ENCODE data around the gene CENATAC.
"Not testable (repeated sequence)": the region's sequence is repeated elsewhere in the genome, so short reads cannot be mapped to it uniquely, and the experiment has no call there.

The CENATAC gene

DNA sequence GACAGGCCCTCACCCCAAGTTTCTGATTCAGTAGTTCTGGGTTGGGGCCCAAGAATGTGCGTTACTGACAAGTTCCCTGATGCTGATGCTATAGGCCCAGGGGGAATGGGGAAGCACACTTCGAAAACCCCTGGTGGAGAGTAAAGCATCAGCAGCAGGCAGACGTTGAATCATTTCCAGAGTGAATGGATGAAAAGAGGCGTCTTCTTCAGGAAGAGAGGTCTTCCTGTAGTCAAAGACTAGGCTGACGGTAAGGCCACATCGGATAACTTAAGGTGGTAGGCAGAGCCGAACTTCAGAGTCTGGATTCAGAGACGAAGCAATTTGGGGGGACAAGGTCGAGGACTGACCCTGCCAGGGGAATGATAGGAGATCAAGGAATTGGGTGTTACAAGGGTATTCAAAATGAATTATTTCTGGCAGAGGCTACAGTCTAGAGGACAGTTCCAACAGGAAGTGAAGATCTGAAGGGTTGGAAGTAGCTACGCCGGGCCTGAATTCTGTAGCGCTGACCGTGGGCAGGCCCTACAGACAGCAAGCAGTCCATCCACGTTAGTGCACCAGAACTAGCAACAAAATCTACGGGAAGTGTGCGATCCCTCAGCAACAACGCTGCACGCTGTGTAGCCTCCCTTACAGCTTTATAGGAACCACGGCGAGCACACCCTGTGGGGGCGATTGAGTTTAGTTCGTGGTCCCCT is 862 bp upstream of the CENATAC start:
- peak; percentile 62 for DNase-seq

DNA sequence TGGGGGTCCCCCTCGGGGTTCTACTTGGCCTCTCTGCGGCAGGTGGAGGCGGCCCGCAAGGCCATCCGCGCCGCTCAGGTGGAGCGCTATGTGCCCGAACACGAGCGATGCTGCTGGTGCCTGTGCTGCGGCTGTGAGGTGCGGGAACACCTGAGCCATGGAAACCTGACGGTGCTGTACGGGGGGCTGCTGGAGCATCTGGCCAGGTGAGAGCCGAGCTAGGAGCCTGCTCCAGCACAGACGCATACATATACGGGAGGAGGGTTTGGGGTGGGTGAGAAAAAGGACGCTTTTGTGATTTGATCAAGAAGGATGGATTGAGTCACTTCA is 415 bp downstream of the CENATAC start:
- peak; percentile 67 for DNase-seq

DNA sequence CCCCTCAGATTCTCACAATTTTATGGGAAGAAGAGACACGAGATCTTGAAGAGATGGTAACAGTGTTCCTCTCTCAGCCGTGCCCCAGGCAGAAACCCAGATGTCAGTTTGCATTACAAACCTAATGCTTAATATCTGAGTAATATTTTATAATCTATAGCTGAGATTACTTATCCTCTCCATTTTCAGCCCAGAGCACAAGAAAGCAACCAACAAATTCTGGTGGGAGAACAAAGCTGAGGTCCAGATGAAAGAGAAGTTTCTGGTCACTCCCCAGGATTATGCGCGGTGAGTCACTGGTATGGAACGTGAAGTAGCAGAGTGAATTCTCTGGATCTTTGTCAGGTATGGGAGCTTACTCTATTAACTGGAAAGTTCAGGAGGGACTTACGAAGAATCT is 884 bp downstream of the CENATAC start:
- DNase-seq, result peak; percentile 64

DNA sequence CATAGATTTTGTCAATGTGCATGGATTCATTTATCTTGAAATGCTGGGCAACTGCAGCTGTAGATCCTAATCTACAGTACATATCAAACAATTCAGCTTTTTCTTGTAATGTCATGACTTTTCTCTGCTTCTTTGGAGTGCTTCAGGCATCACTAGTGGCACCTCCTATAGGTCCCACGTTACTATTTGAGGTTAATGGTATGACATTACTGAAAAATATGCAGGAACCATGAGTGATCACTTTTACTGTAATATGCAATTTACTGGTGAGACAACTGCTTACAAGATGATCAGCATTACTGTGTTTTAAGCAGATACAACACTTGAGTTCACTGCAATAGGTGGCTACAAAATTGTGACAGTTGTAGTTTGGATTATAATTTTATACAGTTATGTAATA is 3.0 kb downstream of the CENATAC start:
- no peak for DNase-seq

DNA sequence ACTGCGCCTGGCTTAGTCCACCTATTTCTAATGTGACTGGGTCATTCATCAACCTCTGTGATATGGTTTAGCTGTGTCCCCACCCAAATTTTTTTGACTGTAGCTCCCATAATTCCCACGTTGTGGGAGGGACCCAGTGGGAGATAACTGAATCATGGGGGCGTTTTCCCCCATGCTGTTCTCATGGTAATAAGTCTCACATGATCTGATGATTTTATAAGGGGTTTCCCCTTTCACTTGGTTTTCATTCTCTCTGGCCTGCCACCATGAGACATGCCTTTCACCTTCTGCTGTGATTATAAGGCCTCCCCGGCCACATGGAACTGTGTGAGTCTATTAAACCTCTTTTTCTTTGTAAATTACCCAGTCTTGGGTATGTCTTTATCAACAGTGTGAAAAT is 8.7 kb downstream of the CENATAC start:
- DNase-seq, result no peak

DNA sequence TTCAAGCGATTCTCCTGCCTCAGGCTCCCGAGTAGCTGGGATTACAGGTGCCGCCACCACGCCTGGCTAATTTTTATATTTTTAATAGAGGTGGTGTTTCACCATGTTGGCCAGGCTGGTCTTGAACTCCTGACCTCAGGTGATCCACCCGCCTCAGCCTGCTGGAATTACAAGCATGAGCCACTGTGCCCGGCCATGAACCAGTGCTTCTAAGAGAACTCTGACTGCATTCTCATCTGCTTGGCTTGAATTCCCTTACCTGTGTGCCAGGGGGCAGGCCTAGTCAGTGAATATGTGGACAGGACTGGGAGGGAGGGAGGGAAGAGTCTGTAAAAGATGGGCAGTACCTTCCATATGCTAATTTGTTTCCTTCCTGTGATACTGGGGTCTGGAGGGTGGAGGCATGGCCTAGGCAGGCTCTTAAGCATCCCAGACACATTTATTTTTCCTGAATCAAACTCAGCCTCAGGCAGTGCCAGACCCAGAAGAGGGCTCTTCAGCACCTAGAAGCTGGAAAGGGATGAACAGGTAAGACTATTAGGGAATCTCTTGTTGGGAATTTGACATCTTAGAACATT is 13.6 kb downstream of the CENATAC start:
- DNase-seq, result no peak

DNA sequence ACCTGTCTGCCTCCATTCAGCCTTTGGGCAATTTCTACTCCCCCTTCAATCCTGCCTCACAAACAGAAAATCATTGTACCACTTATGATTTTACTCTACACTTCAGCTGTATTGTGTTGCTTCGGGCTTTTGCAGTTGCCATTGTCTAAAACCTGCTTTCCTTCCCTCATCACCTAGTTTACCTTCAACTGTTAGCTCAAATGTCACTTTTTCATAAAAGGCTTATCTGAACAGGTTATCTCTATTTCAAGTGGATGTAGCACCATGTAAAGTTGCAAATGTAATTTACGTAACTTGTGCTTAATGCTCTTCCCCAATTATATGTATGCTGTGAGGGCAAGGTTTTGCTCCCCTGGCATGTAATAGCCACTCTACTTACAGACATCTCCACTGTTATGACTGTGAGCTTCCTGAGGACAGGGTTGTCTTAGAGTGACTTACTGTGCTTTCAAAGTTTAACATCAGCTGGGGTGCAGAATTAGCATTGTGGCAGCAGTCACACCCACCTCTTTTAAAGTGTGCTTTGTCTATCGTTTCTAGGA is 14.8 kb downstream of the CENATAC start:
- no peak for DNase-seq

DNA sequence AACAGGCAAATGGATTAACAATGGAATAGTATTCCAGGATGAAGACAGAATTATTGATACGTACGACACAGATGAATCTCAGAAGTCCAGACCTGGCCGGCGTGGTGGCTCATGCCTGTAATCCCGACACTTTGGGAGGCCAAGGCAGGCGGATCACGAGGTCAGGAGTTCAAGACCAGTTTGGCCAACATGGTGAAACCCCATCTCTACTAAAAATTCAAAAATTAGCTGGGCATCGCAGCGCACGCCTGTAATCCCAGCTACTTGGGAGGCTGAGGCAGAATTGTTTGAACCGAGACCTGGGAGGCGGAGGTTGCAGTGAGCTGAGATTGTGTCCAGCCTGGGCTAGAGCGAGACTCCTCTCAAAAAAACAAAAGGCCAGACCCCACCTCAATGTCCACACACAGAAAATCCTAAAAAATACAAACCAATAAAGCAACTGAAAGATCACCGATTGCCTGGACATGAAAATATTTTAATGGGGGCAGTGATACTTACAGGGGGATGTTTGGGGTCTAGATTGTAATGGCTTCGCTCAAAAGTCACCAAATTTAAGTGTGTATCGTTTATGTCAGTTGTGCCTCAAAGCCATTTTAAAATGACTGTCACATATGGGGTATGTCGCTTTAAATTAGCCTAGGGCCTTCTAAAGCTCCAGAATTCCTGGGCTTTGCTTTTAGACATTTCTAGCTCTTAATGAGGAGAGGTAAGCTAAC is 16.4 kb downstream of the CENATAC start:
- no peak for DNase-seq

DNA sequence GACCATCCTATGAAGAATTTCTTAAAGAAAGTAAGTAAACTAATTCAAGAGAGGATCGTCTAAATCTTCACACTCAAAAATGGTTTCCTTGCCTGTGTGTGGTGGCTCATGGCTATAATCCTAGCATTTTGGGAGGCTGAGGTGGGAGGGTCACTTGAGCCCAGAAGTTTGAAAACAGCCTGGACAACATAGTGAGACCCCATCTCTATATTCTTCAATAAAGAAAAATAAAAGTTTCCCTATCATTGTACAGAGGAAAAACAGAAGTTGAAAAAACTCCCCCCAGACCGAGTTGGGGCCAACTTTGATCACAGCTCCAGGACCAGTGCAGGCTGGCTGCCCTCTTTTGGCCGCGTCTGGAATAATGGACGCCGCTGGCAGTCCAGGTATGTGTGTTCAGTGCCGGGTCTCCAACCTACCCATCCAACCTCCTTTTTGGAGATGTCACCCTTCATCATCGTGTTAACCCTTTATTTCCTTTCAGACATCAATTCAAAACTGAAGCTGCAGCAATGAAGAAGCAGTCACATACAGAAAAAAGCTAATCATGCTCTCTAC is 17.2 kb downstream of the CENATAC start:
- DNase-seq, result no peak

DNA sequence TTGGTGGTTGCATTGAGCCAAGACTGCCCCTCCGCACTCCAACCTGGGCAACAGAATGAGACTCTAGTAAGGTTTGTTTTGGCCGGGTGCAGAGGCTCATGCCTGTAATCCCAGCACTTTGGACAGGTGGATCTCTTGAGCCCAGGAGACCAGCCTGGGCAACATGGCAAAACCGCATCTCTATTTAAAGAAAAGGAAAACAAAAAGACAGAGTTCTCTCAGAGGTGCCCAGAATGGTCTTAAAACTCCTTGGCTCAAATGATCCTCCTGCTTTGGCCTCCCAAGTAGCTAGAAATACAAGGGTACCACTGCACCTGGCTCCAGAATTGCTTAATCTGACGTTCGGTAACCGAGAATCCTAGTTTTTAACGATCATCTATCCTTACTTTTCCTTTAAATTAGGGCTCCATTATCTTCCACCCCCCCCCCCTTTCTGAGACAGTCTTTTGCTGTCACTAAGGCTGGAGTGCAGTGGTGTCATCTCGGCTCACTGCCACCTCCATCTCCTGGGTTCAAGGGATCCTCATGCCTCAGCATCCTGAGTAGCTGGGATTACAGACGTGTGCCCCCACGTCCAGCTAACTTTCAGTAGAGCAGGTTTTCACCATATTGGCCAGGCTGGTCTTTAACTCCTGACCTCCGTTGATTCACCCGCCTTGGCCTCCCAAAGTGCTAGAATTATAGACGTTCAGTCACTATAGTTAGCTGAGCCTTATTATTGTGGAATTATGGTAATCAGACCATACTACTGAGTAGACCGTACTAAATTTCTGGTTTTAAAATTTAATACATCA is 18.5 kb downstream of the CENATAC start:
- DNase-seq, result no peak

DNA sequence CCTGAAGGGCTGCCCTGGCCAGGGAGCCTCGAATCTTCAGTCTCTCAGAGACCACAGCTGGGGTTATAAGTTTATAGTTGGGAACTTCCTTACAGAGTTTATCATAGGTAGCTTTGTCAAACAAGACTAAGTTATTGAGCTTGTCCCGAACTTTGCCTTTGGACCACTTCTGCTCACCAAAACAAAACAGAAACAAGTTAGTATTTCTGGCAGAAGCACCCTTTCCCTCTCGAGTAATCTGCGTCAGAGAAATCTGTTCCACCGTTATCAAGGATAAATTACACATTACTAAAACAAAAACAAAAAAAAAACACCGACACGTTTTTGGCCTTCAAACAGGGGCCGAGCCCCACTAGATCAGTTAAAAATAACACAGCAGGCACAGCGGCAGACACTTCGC is 19.4 kb downstream of the CENATAC start:
- DNase-seq, result not testable (repeated sequence)

DNA sequence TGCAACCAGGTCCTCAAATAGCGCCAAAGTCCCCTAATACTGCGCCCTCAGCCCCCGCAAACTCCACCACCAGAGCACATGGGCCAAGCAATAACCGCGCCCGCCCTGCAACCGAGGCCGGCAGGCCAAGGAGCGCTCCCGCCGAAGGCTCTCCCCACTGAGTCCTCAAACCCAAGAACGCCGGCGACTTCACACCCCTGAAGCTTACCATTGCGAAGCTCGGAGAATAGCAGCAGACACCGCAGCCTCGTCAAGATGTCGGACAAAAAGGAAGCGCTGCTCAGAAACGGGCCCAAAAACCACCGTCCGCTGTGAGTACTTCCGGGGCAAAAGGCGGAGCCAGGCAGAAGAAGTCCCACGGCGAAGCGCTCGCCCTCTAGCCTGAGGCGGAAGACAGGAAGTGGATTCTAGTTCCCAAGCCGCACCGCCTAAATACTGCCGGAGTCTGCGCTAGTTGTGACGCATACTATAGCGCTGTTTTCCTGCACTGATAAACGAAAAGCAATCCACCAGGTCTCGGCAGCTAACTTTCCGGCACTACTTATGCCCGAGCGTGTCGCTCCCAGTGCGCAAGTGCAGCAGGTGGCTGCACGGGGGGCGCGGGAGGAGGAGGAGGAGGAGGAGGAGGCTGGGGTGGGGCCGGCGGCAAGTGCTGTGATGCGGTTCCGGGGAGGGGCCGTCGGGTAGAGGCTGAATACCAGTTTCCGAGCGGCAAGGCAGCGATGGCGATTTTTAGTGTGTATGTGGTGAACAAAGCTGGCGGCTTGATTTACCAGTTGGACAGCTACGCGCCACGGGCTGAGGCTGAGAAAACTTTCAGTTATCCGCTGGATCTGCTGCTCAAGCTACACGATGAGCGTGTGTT is 20.4 kb downstream of the CENATAC start, which contains the start of the genes RPS25 and TRAPPC4:
Gene RPS25, minus strand, starts transcription at position 270 of the 865 bp plus-strand sequence. Its CDS starts 59 bp downstream, at position 211.
Gene TRAPPC4, plus strand, starts transcription at position 693 of the 865 bp plus-strand sequence. Its CDS starts 30 bp downstream, at position 723.
- peak; percentile 99 for DNase-seq

DNA sequence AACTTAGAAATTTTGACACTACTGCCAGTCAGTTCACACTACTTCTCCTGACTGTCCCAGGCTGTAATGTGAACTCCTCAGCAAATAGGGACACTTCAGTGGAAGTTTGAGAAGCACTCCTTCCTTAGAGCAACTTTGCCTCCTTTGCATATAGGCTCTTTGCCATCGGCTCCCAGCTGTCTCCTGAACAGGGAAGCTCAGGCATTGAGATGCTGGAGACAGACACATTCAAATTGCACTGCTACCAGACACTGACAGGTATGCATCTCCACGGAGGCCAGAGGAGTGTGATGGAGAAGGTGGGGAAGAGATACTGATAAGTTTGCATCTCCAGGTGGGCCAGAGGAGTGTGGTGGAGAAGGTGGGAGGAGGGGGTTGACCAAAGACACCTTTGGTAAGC is 22.1 kb downstream of the CENATAC start:
- DNase-seq, result no peak

DNA sequence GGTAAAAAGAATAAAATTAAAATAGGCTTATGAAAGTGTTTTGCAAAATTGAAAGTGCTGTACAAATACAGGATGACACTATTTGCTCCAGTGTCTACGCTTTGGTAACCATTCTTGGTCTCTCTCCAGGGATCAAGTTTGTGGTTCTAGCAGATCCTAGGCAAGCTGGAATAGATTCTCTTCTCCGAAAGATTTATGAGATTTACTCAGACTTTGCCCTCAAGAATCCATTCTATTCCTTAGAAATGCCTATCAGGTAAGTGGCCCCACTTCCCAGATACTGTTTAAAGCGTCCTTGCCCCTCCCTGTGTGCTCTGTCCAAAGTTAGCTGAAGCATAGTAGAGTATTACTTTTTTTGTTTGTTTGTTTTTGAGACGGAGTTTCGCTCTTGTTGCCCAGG is 23.7 kb downstream of the CENATAC start:
- DNase-seq, result no peak

DNA sequence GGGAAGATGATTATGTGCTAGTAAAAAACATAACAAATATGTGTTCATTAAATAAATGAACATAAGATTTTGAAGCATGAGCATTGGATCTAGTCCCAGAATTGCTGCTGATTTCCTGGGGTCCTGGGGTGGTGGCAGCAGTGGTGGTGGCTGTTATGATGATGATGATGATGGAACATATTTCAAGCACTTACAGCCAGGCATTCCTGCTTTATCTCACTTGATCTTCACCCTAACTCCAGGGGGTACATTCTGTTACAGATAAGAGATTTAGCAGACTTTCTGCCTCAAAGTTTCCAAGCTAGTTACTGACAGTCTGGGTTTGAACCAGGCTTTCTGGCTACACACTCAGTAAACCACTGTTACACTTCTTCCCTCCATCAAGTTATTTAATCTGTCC is 25.8 kb downstream of the CENATAC start:
- DNase-seq, result no peak

DNA sequence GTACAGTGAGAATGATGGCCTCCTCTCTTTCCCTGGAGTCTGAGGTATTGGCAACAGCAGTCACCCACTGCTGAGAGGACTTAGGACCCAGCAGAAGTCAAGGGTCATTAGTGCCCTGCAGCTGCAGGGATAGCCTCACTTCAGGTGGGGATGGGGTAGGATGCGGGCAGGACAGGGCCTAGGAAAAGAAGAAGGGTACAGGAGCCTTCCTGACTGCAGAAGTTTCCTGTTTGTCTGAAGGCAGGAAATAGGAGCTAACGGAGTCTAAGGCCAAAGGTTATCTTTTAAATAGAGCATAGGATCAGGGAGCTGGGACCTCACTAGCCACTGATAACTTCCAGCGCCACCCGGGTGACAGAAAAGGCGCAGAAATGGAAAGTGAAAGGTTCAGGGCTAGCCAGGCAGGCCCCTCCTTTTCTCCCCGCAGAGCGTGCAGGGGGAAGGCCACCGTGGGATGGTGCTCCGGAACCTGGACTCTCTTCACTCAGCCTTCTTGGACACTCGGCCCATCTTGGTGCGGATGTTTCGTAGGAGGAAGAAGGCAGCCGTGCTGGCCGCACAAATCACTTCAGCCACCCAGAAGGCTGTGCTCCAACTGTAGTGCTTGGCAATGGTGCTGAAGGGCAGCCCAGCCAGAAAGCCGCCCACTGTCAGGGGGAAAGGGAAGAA is 26.6 kb downstream of the CENATAC start:
- DNase-seq, result no peak

DNA sequence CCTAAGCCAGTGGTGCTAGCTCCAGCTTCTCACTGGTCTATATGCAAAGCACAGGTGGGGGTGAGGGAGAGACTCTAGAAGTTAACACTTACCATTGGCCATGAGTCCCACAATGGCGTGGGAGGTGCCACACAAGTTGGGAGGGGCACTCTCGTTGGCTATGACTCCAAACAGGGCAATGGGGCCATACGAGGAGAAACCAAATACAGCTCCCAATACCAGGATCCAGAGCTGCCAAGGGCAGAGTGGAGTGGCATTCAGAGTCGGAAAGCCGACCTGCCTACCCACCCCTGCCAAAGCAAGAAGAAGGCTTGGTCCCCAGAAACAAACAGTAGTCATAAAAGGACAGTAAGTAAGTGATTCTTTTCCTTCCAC is 27.1 kb downstream of the CENATAC start:
- no peak for DNase-seq

DNA sequence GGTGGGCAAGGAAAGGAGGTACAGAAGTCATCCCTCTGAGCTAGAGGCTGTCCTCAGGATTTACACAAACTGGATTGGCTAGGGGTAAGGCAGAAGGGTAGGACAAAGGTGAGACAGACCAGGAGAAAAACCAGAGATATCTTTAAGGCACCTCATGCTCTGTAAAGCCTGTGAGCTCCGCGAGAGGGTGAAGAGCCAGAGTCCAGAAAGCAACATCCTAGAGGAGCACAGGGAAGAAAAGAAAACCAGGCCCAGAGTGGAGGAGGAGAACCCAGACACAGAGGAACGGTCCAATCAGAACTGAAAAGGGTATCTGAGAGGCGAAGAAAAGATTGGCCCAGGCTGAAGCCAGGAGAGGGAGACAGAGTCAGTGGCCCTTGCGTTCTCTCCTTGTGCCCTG is 27.6 kb downstream of the CENATAC start:
- no peak for DNase-seq

DNA sequence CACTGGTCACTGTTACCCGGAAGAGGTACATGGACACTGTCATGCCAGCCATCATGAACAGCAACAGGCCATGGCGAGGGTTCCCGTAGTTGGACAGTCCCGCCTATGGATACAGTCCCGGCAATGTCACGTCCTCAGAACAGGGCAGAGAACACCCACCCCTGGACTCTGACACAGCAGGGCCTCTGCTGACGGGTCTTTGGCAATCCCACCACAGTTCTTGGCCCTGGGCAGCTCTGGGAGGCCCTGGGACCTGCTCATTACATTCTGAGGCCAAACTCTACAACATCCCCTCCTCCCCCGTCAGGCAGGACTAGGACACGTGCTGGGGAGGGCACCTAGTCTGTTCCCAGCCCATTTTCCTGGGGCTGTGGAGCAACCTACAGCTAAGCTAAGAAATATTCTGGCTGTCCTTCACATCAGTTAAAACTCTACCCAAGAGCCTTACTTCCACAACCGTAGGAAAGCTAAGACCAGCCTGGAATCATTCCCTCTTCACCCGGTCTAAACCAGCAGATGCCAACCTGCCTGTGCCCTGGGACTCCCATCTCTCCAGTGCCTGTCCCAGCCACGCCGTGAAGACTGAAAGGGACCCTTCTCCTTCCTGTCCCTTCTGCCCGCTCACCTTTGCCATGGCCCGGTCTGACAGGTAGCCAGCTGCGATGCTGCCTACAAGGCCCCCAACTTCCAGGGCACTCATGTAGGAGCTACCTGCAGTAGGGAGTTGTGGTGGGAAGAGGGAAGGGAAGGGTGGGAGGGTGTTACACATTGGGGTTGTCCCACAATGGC is 28.2 kb downstream of the CENATAC start:
- no peak for DNase-seq

DNA sequence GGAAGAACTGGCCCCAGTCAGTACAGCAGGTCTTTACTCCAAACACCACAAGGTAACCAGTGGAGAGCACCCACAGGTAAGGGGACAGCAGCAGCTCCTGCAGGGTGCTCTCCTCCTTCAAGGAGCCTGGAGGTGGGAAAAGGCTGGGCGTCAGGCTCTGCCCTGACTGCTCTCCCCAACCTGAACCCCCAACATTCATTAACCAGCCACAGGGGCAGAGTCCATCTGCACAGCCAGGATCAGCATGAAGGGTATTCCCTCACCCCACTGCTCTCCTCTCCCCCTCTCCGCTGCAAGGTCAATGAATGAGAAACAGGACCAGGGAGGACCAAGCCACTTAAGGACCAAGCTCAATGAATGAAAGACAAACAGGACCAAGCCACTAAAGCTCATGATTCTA is 29.0 kb downstream of the CENATAC start:
- DNase-seq, result no peak

Measured in DMS53 (cell line).